Breast epithelium (tissue), 3 donors: ENCODE data around the gene CEP85L.

Experiments
- CTCF ChIP-seq, 3 donors: fragments of 450-650 bp; IDR thresholded peaks; one replicate each; pipeline ENCODE4 v1.5.1; 2016 to 2017; ENCODE audit warnings: antibody characterized with exemption in 3 of 3, mild to moderate bottlenecking in 3 of 3, moderate library complexity in 3 of 3
- POLR2A ChIP-seq: fragments of 450-650 bp; IDR thresholded peaks from one replicate; pipeline ENCODE4 v1.6.1; 2016; ENCODE audit warnings: antibody characterized with exemption, mild to moderate bottlenecking, moderate library complexity

GRCh38 chr6:118591897-118592296, 59.5 kb downstream of the CEP85L start:
- no peak for TF ChIP-seq CTCF (IDR thresholded peaks at IDR 0.05)
- TF ChIP-seq POLR2A, result no peak
